ENCODE measurements around the gene CFAP46.
"Not testable (repeated sequence)": the region's sequence is repeated elsewhere in the genome, so short reads cannot be mapped to it uniquely, and the experiment has no call there.

The CFAP46 gene

DNA sequence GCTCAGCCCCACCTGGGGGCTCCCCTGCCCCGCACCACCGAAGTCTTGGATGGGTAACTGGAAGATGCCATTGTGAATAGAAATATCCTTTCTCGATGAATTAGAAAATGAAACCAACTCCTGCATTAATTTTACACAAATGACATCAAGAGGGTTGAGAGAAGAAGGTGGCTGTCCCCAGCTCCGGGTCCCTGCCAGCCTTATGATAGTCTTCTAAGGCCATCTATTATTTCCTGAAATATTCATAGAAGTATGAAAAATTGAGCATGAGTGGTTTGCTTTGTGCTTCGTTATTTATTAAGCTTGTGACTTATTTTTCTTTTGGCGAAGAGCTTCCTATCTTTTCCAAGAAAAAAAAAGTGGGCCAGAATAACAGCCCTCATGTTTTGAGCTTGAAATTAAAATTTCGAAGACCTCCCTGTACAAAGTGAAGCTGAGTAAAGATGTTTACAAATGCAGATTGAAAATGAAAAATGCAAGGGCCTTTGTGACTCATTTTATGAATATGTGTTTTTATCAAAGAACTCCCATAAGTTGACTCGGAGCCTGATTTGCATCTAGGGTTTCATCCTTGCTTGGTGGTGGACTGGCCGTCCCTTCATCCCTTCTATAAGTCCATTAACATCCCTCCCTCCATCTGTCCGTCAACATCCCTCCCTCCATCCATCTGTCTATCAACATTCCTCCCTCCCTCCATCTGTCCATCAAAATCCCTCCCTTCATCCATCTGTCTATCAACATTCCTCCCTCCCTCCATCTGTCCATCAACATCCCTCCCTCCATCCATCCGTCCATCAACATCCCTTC lies 20.5 kb upstream of the CFAP46 start:
- no peak for DNase-seq (ENCODE audit: low read depth)

DNA sequence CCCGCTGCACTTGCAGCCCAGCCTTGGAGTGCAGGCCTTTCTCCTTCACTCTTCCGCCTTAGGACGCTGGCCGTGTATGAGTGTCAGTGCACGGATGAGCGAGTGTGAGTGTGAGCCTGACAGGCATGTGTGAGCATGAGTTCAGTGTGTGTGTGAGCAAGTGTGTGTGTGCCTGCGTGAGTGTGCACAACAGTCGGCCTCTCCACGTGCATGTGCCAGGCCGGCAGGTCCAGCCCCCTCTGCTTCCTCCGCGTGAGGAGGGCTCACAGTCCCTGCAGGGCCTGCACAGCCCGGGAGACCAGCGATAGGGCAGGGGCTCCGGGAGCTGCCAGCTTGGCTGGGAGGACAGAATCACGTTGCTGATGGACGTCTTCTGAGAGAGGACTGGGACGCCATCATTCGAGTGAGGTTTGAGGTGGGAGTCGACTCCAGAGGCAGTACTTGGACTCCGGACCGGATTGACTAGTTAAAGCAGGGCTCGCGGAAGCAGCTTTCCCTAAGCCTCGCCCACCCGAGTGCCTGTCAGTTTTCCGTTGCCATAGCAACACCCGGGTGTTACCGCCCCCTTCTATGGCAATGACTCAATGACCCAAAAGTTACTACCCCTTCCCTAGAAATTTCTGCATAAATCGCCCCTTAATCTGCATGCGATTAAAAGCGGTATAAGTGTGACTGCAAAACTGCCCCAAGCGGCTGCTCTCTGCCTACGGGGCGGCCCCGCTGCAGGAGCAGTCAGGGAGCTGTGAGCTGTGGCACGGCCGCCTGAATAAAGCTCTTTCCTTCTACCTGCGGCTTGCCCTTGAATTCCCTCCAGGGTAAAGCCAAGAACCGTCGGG lies 19.6 kb upstream of the CFAP46 start:
- DNase-seq (ENCODE audit: low read depth): peak; percentile 41

DNA sequence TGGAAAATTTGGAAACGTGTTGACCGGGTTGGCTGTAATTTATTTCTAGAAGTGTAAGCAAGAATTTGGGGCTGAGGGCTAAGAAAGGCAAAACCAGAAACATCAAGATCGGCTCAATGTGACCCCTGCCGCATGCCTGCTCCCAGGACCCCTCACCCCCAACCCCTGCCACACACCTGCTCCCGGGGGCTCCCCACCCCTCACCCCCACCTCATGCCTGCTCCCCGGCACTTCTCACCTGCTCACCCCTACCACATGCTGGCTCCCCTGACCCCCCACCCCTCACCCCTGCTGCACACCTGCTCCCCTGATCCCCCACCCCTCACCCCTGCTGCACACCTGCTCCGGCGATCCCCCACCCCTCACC lies 19.0 kb upstream of the CFAP46 start:
- DNase-seq (ENCODE audit: low read depth): no peak

DNA sequence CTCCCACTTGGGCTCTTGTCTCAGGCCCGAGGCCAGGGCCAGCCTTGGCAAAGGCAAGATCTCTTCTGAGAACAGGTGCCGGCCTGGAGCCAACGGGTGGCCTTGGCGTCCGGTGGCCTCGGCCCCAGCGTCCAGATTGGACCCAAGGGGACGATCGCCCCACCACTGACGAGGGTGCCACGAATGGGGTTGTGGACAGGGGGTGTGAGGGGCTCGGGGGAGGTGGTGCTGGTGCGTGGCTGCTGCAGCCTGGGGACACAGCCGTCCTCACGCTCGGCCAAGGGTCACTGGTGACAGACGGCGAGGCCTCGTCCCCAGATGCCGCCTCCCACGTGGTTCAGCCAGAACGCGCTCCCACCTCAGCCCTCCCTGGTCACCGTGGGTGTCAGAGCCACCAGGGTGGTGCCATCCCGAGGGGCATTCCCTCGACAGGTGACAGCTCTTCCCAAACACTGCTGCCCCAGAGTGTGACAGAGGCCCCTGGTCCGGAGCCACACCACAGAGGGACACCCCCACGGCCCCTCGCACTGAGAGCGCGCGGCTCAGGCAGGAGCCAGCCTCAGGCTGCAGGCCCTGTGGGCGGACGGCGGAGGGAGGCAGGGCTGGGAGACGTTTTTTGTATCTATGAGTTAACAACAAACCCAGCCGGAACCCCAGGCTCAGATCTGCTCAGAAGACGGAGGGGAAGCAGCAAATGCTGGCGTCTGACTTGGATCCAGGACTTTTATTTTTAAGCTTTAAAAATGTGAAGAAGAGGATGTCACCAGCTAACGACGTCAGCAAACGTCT lies 18.5 kb upstream of the CFAP46 start:
- DNase-seq (ENCODE audit: low read depth): no peak

DNA sequence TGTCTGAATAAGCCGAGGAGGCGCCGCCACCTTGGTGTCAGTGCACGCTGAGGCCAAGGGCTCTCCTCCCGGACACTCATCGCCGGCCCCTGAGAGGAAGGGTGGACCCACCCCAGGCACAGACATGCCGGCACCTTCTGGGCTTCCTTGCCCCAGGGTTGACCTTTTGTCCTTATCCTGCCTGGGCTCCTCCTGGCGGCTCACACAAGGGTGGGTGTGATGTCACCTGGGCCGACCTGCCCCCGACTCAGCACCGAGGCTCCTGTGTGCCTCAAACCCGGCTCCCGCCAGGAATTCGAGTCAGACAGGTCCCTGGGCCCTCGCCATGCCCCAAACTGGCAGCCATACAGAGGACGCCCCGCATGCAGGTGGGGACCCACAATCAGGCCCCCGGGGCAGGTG lies 17.7 kb upstream of the CFAP46 start:
- DNase-seq (ENCODE audit: low read depth): no peak

DNA sequence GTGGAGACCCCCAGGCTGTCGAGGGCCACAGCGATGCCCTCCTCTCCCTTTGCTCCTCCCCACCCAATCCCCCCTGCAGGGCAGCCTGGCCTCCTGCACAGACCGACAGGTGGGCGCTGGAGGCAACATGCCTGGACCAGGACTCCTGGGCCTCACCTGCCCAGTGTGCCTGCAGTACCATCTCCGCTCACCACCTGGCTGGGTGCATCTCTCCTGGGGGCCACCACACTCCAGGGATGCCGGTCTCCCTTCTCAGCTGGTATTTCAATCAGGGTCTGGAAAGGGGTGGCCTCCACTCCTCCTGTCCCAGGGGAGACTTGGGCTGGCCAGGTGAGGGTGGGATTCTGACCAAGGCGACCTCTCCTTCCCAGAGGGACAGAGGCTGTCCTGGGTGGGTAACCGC lies 17.2 kb upstream of the CFAP46 start:
- no peak for DNase-seq (ENCODE audit: low read depth)

DNA sequence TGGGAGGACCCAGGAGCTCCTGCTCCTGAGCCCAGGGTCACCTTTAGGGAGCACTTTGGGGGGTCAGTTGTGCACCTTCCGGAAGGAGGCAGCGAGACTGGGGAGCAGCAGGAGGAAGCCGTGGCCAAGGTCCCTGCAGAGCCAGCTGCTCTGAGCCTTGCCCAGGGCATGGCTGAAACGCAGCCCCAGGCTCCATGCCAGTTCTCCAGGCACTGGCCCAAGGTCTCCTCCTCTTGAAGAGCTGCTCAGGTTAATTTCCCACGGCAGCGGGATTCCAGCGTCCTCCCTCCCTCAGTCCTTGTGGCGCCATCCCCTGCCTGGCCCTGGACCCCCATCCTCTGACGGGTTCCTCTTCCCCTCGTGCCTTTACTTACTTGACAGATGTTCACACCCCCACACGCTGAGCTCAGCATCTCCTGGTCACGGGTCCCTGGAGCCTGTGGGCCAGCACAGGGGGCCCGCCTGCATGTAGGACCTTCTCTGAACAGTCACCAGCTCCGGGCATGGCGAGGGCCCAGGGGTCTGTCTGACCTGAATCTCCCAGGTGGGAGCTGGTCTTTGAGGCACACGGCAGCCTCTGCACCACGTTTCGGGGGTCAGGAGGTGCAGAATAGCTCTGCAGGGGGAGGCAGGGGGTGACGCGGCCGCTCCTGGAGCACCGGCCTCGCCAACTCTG lies 16.7 kb upstream of the CFAP46 start:
- no peak for DNase-seq (ENCODE audit: low read depth)

DNA sequence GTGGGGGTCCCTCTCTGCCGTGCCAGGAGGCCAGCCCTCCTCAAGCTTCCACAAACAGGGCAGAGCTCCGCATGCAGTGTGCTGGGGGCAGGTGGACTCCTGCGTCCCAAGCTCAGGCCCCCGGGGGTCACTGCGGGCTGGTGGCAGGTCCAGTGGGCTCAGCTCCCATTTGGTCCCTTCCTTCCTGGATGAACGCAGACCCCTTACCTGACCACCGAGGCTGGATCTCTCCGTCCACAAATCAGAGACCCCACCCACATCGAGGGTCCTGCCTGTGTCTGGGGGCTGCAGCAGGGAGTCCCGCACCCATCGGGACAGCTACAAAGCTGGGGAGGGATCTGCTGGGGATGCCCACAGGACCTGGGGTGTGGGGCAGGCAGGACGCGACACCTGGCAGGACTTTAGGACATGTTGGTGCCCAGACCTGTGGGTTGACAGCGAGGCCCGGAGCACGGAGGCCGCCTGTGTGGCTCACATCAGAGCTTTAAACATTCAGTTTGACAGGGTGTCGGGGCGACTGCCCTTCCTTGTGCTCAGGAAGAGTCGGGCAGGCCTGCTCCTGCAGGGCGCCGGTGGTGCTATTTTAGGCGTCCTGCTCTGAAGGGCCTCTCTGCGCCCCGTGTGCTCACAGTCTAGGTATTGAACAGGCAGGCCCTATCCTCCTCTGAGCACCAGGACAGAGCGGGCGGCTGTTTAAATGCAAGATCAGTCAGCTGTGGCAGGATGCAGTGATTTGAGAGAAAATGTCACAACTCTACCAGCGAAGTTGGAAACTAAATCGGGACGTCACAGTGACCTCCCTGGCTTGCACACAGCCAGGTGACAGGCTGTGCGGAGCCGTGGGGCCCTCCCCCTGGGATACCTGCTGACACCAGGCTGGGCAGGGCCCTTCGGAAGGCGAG lies 15.9 kb upstream of the CFAP46 start:
- no peak for DNase-seq (ENCODE audit: low read depth)

DNA sequence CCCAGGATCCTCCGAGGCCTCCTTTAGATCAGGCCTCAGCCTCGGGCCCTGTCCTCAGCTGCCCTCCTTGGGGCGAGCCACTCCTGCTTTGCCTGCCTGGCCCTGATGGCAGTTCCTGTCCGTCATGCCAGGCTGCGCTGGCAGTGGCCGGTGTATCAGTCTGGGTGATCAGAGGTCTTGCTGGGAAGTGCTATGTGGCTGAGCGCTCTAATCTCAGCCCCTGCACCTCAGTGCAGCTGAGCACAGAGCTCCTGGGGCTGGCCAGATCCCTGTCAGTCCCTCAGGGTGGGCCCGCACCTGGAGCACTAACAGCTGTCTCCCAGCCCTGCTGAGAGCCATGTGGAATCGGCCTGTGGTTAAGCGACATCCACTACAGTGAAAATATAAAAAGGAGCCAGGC lies 14.8 kb upstream of the CFAP46 start:
- no peak for DNase-seq (ENCODE audit: low read depth)

DNA sequence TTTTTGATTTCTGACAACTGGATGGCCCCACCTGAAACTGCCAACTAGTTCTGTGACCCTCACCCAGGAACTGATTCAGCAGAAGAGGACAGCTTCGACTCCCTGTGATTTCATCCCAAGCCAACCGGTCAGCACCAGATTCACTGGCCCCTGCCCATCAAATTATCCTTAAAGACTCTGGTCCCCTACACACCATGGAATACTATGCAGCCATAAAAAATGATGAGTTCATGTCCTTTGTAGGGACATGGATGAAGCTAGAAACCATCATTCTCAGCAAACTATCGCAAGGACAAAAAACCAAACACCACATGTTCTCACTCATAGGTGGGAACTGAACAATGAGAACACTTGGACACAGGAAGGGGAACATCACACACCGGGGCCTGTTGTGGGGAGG lies 13.9 kb upstream of the CFAP46 start:
- not testable (repeated sequence) for DNase-seq (ENCODE audit: low read depth)

DNA sequence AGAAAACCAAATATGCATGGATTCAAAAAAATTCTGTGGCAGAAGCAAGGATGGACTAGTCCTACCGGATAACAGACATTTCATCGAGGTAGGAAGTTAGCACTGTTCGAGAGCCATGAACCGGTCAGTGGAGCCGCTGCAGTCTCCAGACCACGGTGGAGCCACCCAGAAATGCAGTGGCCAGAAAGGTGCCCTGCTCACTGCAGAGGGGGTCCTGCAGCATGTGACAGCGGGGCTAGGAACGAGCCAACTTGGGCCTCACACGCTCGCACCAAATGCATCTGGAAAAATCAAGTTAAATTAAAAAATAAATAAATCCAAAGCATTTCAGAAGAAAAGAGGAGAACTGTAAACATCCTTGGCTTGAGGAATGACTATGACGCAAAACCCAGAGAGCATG lies 13.1 kb upstream of the CFAP46 start:
- DNase-seq (ENCODE audit: low read depth): no peak

DNA sequence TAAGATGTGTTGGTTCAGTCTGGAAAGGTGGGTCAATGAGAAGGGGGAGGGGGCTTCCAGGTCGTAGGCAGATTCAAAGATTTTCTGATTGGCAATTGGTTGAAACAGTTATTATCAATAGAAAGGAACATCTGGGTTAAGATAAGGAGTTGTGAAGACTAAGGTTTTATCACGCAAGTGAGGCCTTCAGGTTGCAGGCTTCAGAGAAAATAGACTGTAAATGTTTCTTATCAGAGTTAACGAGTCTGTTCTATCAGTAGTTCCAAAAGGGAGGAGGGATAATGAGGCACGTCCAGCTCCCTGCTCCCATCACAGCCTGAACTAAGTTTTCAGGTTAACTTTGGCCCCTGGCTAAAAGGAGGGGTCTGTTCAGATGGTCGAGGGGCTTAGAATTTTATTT lies 11.1 kb upstream of the CFAP46 start:
- DNase-seq (ENCODE audit: low read depth): no peak

DNA sequence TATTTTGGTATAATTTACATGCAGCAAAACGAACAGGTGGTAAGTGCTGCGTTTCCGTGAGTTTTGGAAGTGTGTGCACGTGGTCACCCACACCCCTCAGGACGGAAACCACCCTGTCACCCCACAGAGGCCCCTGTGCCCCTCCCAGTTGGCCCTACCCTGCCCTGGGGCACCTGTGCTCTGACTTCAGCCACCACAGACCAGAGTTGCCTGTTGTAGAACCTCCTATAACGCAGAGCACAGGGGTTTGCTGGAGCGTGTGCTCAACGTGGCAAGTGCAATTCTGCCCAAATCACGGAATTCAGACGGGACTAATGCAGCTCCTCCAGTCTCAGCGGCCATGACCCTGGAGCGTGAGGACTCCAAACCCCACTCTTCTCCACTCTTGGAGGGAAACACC lies 9.6 kb upstream of the CFAP46 start:
- no peak for DNase-seq (ENCODE audit: low read depth)

DNA sequence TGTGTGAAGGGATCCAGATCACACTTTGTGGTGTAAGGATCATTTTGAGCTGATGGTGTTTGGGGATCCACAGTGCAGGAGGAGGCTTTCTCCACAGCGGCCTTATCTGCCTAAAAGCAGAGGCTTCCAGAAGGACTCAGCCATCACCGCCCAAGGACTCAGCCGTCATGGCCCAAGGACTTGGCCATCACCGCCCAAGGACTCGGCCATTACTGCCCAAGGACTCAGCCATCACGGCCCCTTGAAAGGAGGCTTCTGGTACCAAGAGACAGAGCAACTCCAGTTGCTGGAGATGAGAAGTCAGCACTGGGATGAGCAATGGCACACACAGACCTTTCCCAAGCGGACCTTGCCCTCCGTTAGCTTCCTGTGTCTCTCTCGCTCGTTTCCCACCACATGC lies 6.0 kb upstream of the CFAP46 start:
- no peak for DNase-seq (ENCODE audit: low read depth)

DNA sequence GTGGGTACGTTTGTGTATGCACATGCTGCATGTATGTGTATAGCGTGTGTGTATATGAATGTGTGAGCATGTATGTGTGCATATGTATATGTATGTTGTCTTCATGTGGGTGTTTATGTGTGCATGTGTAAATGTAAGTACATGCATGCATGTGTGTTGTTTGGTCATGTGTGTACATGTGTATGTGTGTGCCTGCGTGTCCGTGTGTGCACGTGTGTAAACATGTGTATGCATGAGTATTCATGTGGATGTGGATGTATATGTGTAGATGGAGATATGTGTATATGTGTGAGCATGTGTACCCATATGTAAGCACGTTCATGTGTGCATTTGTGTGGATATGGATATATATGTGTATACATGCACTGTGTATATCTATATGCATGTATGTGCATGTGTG lies 5.5 kb upstream of the CFAP46 start:
- DNase-seq (ENCODE audit: low read depth): no peak

DNA sequence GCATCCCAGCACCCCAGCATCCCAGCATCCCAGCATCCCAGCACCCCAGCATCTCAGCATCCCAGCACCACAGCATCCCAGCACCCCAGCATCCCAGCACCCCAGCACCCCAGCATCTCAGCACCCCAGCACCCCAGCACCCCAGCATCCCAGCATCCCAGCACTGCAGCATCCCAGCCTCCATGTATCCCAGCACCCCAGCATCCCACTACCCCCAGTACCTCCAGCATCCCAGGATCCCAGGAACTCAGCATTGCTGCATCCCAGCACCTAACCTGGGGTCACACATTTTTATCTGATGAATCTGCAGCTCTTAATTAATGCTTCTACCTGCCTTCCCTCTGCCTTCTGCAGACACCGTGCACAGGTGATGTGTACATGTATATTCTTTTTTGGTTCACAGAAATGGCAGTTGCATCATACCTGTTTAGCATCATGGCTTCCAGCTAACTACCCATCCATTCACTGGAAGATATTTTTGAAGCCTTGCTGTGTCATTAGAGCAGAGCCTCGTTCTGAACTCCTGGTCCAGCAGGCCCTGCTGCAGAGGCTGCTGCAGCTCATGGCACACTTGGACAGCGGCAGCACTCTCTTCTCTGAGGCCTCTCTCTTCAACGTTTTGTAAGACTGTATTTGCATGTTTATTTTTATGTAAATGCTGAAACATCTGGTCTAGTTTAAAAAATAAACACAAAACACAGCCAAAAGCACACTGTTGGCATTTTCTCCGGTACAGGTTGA lies 4.6 kb upstream of the CFAP46 start:
- no peak for DNase-seq (ENCODE audit: low read depth)

DNA sequence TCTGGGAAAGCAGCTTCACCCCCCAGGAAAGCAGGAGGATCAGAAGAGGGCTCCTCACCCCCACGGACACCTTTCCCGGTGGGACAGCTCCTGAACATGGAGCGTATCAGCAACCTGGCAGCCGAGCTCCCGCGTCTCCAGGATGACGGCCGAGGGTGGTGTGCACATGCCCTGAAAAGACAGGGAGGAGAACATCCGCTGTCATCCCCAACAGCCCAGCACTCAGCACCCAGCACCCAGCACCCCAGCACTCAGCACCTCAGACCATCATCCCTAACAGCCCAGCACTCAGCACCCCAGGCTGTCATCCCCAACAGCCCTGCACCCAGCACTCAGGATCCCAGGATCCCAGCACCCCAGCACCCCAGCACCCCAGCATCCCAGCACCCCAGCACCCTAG lies 3.9 kb upstream of the CFAP46 start:
- DNase-seq (ENCODE audit: low read depth): no peak

DNA sequence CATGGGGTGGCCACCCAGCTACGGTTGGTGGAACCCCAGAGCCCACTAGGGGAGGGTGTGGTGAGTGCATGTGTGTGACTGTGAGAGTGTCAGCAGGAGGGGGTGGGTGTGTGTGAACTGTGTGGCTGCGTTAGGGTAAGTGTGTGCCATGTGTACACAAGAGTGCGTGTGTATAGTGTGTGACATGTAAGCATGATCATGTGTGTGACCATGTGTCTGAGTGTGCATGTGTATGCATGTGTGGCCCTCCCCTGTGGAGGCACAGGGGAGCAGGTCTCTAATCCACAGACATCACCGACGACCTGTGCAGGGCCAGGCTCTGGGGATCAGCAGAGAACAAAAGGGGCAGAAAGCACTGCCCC lies 3.5 kb upstream of the CFAP46 start:
- no peak for DNase-seq (ENCODE audit: low read depth)

DNA sequence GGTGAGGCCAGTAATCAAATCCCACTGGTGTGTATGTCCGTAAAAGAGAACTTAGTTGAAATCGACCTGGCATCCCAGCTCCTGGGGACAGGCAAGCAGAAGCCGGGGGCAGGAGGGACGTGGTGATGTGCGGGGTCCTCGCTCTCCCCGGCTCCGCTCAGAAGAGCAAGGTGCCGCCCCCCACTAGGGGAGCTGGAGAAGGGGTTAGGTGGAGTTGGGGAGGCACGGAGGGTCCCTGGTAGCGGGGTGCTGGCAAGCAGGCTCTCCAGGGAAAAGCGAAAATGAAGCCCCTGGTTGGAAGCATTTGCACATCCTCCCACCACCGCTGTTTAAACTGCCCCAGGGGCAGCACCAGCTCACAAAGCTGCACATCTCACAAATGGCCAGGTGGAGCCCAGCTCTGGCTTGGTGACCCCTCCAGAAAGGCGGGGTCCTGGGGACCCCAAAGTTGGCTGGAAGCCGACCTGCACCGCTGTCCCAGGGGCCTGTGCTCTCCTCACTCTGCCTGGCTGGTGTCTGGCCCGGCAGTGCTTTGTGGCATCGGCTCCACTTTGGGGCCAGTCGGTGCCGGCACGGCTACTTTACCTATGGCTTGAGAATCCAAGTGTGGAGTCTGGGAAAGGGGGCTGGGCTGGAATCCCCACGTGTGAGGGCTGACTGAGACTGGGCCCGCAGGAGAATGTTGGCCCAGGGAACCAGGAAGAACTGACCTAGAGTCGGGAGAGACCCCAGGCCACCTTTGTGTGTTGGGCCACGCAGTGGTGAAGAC lies 2.9 kb upstream of the CFAP46 start:
- no peak for DNase-seq (ENCODE audit: low read depth)

DNA sequence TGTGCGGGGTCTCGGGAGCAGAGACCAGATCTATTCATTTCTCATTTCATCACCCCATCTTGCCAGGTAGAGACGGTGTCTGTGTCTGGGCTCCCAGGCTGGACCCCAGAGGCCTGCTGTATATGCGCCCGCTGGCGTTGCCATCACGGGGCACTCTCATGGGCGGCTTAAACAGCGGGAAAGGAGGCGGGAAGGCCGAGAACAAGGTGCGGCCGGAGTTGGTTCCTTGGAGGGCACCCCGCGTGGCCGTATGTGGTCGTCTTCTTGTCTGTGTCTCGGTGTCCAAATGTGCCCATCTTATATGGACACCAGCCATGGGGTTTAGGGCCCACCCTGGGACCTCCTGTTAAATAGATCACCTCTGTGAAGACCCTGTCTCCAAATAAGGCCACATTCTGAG lies 2.1 kb upstream of the CFAP46 start:
- DNase-seq (ENCODE audit: low read depth): no peak

Data from stimulated activated CD8-positive, alpha-beta memory T cell treated with anti-CD3 and anti-CD28 coated beads, Interleukin-15, amount 100 ng/mL, for 24 hours (primary cell).